ENCODE data around the gene CXCL17. TPM values are rescaled to one million over a fixed set of nuclear protein-coding genes. Genes with fewer than 3 reads are reported as not detected.

Gene CXCL17
- total RNA-seq, 3 donors from 2014 or later, result not detected

DNA sequence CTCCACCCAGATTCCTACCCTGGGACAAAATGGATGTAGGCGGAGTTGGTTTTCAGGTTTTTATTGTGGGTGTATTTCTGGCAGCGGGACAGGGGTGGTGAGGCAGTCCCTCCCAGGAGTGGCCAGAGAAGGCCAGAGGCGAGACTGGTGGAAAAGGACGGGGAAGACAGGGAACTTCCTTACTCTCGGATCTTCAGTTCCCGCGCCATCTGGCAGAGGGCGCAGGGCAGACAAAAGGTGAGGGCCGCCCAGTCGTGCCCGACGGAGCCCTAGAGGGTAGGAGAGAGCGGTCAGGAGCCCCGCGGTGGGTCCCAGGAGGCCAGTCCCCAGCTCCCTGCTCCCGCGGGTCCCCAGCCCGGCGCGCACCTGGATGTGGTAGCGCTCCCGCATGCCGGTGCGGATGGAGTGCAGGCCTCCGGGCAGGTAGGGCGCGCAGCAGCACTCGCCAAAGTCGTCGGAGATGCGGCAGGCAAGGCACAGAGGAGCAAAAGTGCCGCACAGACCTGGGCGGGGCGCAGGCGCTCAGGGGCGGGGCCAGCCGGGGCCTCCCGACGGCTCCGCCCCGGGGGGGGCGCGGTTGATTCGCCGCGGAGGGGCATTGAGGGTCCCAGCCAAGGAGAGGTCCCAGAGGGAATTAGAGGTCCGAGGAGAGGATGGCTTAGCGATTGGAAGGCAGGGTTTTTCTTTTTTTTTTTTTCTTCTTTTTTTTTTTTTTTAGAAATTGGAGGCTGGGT, 55.6 kb downstream of the CXCL17 start:
- peak; percentile 96 to 99 for ATAC-seq
- Mint-ChIP-seq H3K4me3 (peak overlapping the region; percentile 62), H3K4me1 (ENCODE audit: low read depth) (peaks cover 5% of the 10 kb centered on the region), H3K36me3 (ENCODE audit: insufficient read depth) (no peaks in the 10 kb centered on the region), H3K27me3 (ENCODE audit: low read depth) (peaks cover 44% of the 10 kb centered on the region), H3K9me3 (no peaks in the 10 kb centered on the region)
- peak; percentile 60 for DNase-seq

DNA sequence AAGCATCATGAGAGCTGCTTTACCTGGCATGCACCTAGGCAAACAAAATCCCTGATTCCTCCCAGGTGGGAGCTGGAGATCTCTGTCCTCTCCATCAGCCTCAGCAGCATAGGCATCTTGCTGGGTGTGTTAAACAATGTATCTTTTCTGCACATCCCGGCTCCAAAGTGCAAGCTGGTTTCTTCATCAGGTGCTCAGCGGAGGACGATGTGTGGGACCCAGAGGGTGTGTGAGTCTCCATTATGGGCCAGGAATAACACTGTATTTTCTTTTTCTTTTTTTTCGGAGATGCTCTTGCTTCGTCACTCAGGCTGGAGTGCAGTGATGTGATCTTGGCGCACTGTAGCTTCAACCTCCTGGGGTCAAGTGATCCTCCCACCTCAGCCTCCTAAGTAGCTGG, 62.6 kb downstream of the CXCL17 start:
- Mint-ChIP-seq H3K36me3 (ENCODE audit: insufficient read depth) (no peaks in the 10 kb centered on the region), H3K4me1 (ENCODE audit: low read depth) (peaks cover 1% of the 10 kb centered on the region), H3K9me3 (no peaks in the 10 kb centered on the region), H3K4me3 (no peak overlapping the region), H3K27me3 (ENCODE audit: low read depth) (peaks cover 26% of the 10 kb centered on the region)
- no peak for ATAC-seq
- no peak for DNase-seq

Other genes starting within 250 kb of the CXCL17 start
- gene DEDD2, start 225.3 kb downstream of the CXCL17 start, total RNA-seq, result 10 to 100 TPM; 25.2 to 29.1 (median 28.1) TPM
- gene ZNF526, start 222.6 kb downstream of the CXCL17 start, total RNA-seq, result 10 to 100 TPM; 17.2 to 19.4 (median 18.7) TPM
- gene GSK3A, start 200.3 kb downstream of the CXCL17 start, total RNA-seq, result 10 to 100 TPM; 51.9 to 56.4 (median 55.2) TPM
- gene ERF, start 187.8 kb downstream of the CXCL17 start, total RNA-seq, result 10 to 100 TPM; 86.2 to 95.4 (median 89.1) TPM
- 10 to 100 TPM; 54.9 to 67.3 (median 64.1) TPM for gene CIC, start 173.7 kb downstream of the CXCL17 start, total RNA-seq
- gene PRR19, start 140.8 kb downstream of the CXCL17 start, total RNA-seq, result 1 to 10 TPM in 2 of 3 donors, under 1 TPM in 1; 0.58 to 1.5 (median 1.3) TPM
- gene PAFAH1B3, start 140.3 kb downstream of the CXCL17 start, total RNA-seq, result 10 to 100 TPM; 55.2 to 67.8 (median 60.0) TPM
- not detected for gene TMEM145, start 129.6 kb downstream of the CXCL17 start, total RNA-seq
- 1 to 10 TPM; 6.9 to 7.6 (median 6.9) TPM for gene MEGF8, start 117.3 kb downstream of the CXCL17 start, total RNA-seq
- not detected for gene CNFN, start 52.6 kb downstream of the CXCL17 start, total RNA-seq
- 10 to 100 TPM; 23.0 to 29.1 (median 28.0) TPM for gene LIPE, start 15.6 kb downstream of the CXCL17 start, total RNA-seq
- under 1 TPM; 0.30 to 0.43 (median 0.40) TPM for gene CEACAM1, start 85.5 kb upstream of the CXCL17 start, total RNA-seq
- gene CEACAM8, start 152.0 kb upstream of the CXCL17 start, total RNA-seq, result not detected

All from activated T-cell treated with anti-CD3 and anti-CD28 coated beads, Interleukin-2, amount 50 U/mL, for 4 hours (primary cell).